PC-3 (cell line): ENCODE measurements around the gene LTBP1. TPM values are rescaled to one million over a fixed set of nuclear protein-coding genes. Genes with fewer than 3 reads are reported as not detected.

ENCODE experiments used
- ATAC-seq: fragments of 200-7000 bp; cut with Tn5 transposase; 2 replicates; pipeline ENCODE4 v1.9.1; 2020; ENCODE audit warnings: mild to moderate bottlenecking, moderate library complexity
- BruUV-seq: library from RNA; stranded (reverse); fragments of 400-500 nt; replicated peaks from 2 replicates; lab custom pipeline; 2021; lab: Mats Ljungman, UMichigan
- CTCF ChIA-PET: fragments of 300-600 bp; sonication (Branson Sonifier 250); formaldehyde crosslinking; loops from one replicate; lab custom pipeline; 2022; ENCODE audit warnings: antibody characterized with exemption; lab: Charles Lee
- POLR2A ChIA-PET: fragments of 300-600 bp; sonication (Branson Sonifier 250); formaldehyde crosslinking; loops from one replicate; lab custom pipeline; 2022; ENCODE audit warnings: antibody characterized with exemption; ENCODE audit not compliant: unreplicated experiment; lab: Charles Lee
- DNase-seq: peaks from one replicate; pipeline ENCODE4 v3.0.0-alpha.2; 2015
- H2AFZ ChIP-seq: fragments of 300-600 bp; sonication (generic); 2 replicates; pipeline ENCODE4 v1.6.0; 2016; ENCODE audit warnings: antibody characterized with exemption, low read length
- H3F3A ChIP-seq: fragments of 300-600 bp; sonication (generic); one replicate; pipeline ENCODE4 v1.6.0; 2017; ENCODE audit warnings: antibody characterized with exemption, low read length, control low read depth, mild to moderate bottlenecking; ENCODE audit not compliant: unreplicated experiment
- H3K27ac ChIP-seq: fragments of 300-600 bp; sonication (generic); 2 replicates; pipeline ENCODE4 v1.5.1; 2016; ENCODE audit warnings: mild to moderate bottlenecking, low read length
- H3K27me3 ChIP-seq: fragments of 300-600 bp; sonication (generic); 2 replicates; pipeline ENCODE4 v1.6.1; 2016; ENCODE audit warnings: low read length, mixed read lengths
- H3K36me3 ChIP-seq: fragments of 300-600 bp; sonication (generic); 2 replicates; pipeline ENCODE4 v1.6.1; 2016; ENCODE audit warnings: low read depth, mixed run types, low read length, mixed read lengths
- H3K4me1 ChIP-seq: fragments of 300-600 bp; sonication (generic); 2 replicates; pipeline ENCODE4 v1.5.1; 2016; ENCODE audit warnings: low read length; ENCODE audit not compliant: insufficient read depth
- H3K4me2 ChIP-seq: fragments of 300-600 bp; sonication (generic); 2 replicates; pipeline ENCODE4 v1.6.0; 2016; ENCODE audit warnings: low read length
- H3K4me3 ChIP-seq: fragments of 300-600 bp; sonication (generic); 2 replicates; pipeline ENCODE4 v1.5.1; 2016; ENCODE audit warnings: mild to moderate bottlenecking, low read length, mixed read lengths
- H3K79me2 ChIP-seq: fragments of 300-600 bp; sonication (generic); 2 replicates; pipeline ENCODE4 v1.6.1; 2017; ENCODE audit warnings: low read length, mixed read lengths
- H3K9ac ChIP-seq: fragments of 300-600 bp; sonication (generic); 2 replicates; pipeline ENCODE4 v1.6.0; 2016; ENCODE audit warnings: mild to moderate bottlenecking, low read length
- H3K9me2 ChIP-seq: fragments of 300-600 bp; sonication (generic); replicated peaks from 2 replicates; pipeline ENCODE4 v1.6.1; 2016; ENCODE audit warnings: mixed run types, low read length, mixed read lengths
- H3K9me3 ChIP-seq: fragments of 300-600 bp; sonication (generic); 2 replicates; pipeline ENCODE4 v1.6.1; 2016; ENCODE audit warnings: low read length, mixed read lengths
- H4K20me1 ChIP-seq: fragments of 300-600 bp; sonication (generic); 2 replicates; pipeline ENCODE4 v1.6.1; 2016; ENCODE audit warnings: low read length, mixed read lengths
- CTCF ChIP-seq: fragments of 300-600 bp; sonication (generic); conservative IDR thresholded peaks from 2 replicates; pipeline ENCODE4 v1.5.1; 2017; ENCODE audit warnings: antibody characterized with exemption, low read depth, mild to moderate bottlenecking, low read length
- EZH2 ChIP-seq: fragments of 300-600 bp; sonication (generic); IDR thresholded peaks from one replicate; pipeline ENCODE4 v1.6.1; 2017; ENCODE audit warnings: antibody characterized with exemption, mild to moderate bottlenecking, low read length; ENCODE audit not compliant: unreplicated experiment
- EZH2phosphoT487 ChIP-seq: fragments of 300-600 bp; sonication (generic); IDR thresholded peaks from 2 replicates; pipeline ENCODE4 v1.6.1; 2018; ENCODE audit warnings: mild to moderate bottlenecking, antibody characterized with exemption, low read length, borderline replicate concordance
- intact Hi-C: fragments of 100-400 bp; cut with micrococcal nuclease; formaldehyde crosslinking; loops from 2 replicates; pipeline ENCODE4 v1.9.0; 2023
- total RNA-seq: library from RNA; depleted of rRNA; stranded (reverse); fragments of >200 nt; gene quantifications from 2 replicates; pipeline ENCODE4 v1.2.3, GENCODE V29; 2014

LTBP1 gene
- total RNA-seq, 1 experiment from 2014 or later: 45.9 TPM

GRCh38 chr2:32951672-32952071 lies 4.9 kb downstream of the LTBP1 start:
- ATAC-seq (no peak), DNase-seq (no peak)
- Histone ChIP-seq H3K4me2 (no peak overlapping the region), H3K9me3 (no peaks in the 10 kb centered on the region), H3K36me3 (no peaks in the 10 kb centered on the region), H2AFZ (no peak overlapping the region), H3K79me2 (no peaks in the 10 kb centered on the region), H3K9ac (no peak overlapping the region), H3K9me2 (no peaks in the 10 kb centered on the region), H3K4me3 (no peak overlapping the region), H3F3A (no peaks in the 10 kb centered on the region), H3K27me3 (no peaks in the 10 kb centered on the region), H3K4me1 (peaks cover 7% of the 10 kb centered on the region), H4K20me1 (no peaks in the 10 kb centered on the region), H3K27ac (no peak overlapping the region)
- BruUV-seq: no TSS peak
- TF ChIP-seq EZH2: no peak
- TF ChIP-seq EZH2phosphoT487: no peak
- no peak for TF ChIP-seq CTCF
- intact Hi-C loops: no loop called here
- CTCF ChIA-PET: no interaction called here
- POLR2A ChIA-PET: no interaction called here

- H3K9me3 ChIP-seq: no peaks in the 10 kb centered on the region
- H3K27me3 ChIP-seq: no peaks in the 10 kb centered on the region
- no peaks in the 10 kb centered on the region for H3F3A ChIP-seq
- H2AFZ ChIP-seq: no peak overlapping the region
- no TSS peak for BruUV-seq
- H3K9ac ChIP-seq: no peak overlapping the region
- TF ChIP-seq CTCF (no peak), EZH2 (no peak), EZH2phosphoT487 (no peak)
- H3K9me2 ChIP-seq: no peaks in the 10 kb centered on the region
- intact Hi-C loops: no loop called here
- no peaks in the 10 kb centered on the region for H3K79me2 ChIP-seq
- ATAC-seq: no peak
- no peaks in the 10 kb centered on the region for H3K36me3 ChIP-seq
- ChIA-PET POLR2A (no interaction called here), CTCF (no interaction called here)
- H3K4me2 ChIP-seq: no peak overlapping the region
- no peak for DNase-seq
- H4K20me1 ChIP-seq: no peaks in the 10 kb centered on the region
- H3K4me1 ChIP-seq: peaks cover 7% of the 10 kb centered on the region
- no peak overlapping the region for H3K4me3 ChIP-seq
- H3K27ac ChIP-seq: no peak overlapping the region
These were observed 6.2 kb downstream of the LTBP1 start for GRCh38 chr2:32952761-32953476.

- ATAC-seq: no peak
These were observed 7.5 kb downstream of the LTBP1 start for GRCh38 chr2:32954206-32954605.

More at GRCh38 chr2:32954206-32954605, 7.5 kb downstream of the LTBP1 start:
- Histone ChIP-seq H3K27ac (no peak overlapping the region), H3K27me3 (no peaks in the 10 kb centered on the region), H3K79me2 (no peaks in the 10 kb centered on the region), H3K9me3 (no peaks in the 10 kb centered on the region), H2AFZ (no peak overlapping the region), H3K36me3 (no peaks in the 10 kb centered on the region), H3K9me2 (no peaks in the 10 kb centered on the region), H3K4me3 (no peak overlapping the region), H3F3A (no peaks in the 10 kb centered on the region), H3K4me2 (no peak overlapping the region), H4K20me1 (no peaks in the 10 kb centered on the region), H3K4me1 (no peaks in the 10 kb centered on the region), H3K9ac (no peak overlapping the region)
- TF ChIP-seq EZH2: no peak
- TF ChIP-seq EZH2phosphoT487: no peak
- TF ChIP-seq CTCF: no peak
- BruUV-seq: no TSS peak
- no peak for DNase-seq
- ChIA-PET CTCF (no interaction called here), POLR2A (no interaction called here)
- intact Hi-C loops: no loop called here
